GM12891 (cell line): ENCODE data around the gene TRAPPC2.

Experiments
- DNase-seq: peaks from one replicate; pipeline ENCODE4 v3.0.0; 2011; ENCODE audit warnings: low spot score; ENCODE audit not compliant: insufficient read length
- FAIRE-seq: peaks from 2 replicates; lab custom pipeline; 2011; peaks lifted over from hg19 to GRCh38; lab: Jason Lieb, UNC
- PAX5 ChIP-seq: IDR thresholded peaks from 2 replicates; pipeline ENCODE4 v1.6.1; 2011; ENCODE audit warnings: low read length, moderate library complexity, mild to moderate bottlenecking; ENCODE audit not compliant: insufficient read depth, severe bottlenecking
- POLR2A ChIP-seq: IDR thresholded peaks from 2 replicates; pipeline ENCODE4 v1.6.1; 2011; ENCODE audit warnings: low read depth, low read length, control low read depth
- POLR2AphosphoS5 ChIP-seq: IDR thresholded peaks from 2 replicates; pipeline ENCODE4 v1.6.1; 2011; ENCODE audit warnings: low read depth, low read length, control low read depth
- POU2F2 ChIP-seq: IDR thresholded peaks from 2 replicates; pipeline ENCODE4 v1.6.1; 2011; ENCODE audit warnings: low read depth, mild to moderate bottlenecking, control low read depth, low read length, moderate library complexity
- SPI1 ChIP-seq: IDR thresholded peaks from 2 replicates; pipeline ENCODE4 v1.6.1; 2011; ENCODE audit warnings: low read depth, low read length, control low read depth
- TAF1 ChIP-seq: IDR thresholded peaks from 2 replicates; pipeline ENCODE4 v1.6.1; 2011; ENCODE audit warnings: low read depth, low read length, control low read depth

The TRAPPC2 gene

DNA sequence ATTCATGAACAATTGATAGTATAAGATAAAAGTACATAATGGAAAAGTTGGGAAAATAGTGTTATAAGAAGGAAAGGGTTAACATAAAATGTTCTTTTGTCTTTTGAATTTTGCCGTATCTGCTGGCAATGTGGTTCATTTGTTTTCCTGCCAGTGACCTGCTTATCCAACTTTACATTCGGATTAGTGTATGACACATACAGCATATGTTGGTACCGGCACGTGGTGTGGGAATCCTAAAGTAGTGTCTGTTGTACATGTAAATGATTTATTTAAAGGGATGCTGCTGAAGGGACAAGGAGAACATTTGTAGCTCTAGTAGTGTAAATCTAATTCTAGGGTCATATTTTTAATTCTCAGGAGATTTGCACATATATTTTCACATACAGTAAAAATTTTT lies 34.0 kb downstream of the TRAPPC2 start:
- no peak for FAIRE-seq
- no peak for DNase-seq
- TF ChIP-seq POU2F2 (no peak), SPI1 (no peak), POLR2AphosphoS5 (no peak), PAX5 (no peak), TAF1 (no peak), POLR2A (no peak)

DNA sequence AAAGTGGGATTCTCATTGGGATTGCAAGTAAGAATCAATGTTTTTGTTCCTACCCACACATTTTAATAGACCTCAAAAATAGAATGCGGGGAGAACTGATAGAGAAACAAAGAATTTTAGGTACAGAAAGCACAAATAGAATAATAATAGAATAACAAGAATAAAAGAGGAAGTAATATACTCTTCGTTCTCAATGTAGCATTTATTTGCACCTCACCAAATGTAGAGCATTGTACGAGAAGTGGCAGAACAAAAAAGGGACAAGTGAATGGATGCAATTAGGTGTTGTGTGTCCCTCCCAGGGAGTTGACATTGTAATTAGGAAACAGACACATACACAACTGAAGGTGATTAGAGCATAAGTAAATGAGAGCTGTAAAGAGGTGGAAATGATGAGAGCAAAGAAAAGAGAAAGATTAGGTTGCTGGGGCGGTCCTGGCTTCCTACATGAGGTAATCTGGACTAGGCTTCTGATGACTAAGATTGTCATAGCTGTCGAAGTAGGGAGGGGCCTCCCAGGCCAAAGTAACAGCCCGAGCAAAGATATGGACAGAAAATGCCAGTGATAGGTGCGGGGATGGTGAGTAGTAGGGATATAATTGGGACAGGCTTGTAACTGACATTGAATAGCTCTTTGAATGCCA lies 35.1 kb downstream of the TRAPPC2 start:
- FAIRE-seq = peak; percentile 78
- DNase-seq = no peak
- no peak for TF ChIP-seq TAF1
- no peak for TF ChIP-seq POLR2A
- no peak for TF ChIP-seq POU2F2
- TF ChIP-seq PAX5 = no peak
- no peak for TF ChIP-seq SPI1
- TF ChIP-seq POLR2AphosphoS5 = no peak

DNA sequence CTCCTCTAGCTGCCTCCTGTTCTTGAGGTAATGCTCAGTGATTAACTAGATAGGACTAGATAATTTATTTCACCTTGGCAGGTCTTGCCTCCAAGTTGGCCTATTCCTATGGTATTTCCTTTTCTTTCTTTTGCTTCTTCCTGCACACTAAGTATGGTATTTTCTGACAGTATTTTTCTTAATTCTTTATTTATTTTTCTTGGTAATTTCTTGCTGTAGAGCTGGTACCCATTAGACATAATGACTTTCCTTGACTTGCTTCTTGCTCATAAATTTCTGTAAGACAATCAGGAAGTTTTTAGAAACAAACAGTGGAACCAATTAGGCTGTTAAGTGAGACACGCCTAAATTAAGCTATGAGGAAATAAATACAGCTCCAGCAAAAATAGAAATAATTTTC lies 36.0 kb downstream of the TRAPPC2 start:
- no peak for DNase-seq
- TF ChIP-seq POU2F2 = no peak
- no peak for TF ChIP-seq POLR2AphosphoS5
- no peak for TF ChIP-seq TAF1
- no peak for TF ChIP-seq SPI1
- TF ChIP-seq PAX5 = no peak
- TF ChIP-seq POLR2A = no peak
- FAIRE-seq = no peak

DNA sequence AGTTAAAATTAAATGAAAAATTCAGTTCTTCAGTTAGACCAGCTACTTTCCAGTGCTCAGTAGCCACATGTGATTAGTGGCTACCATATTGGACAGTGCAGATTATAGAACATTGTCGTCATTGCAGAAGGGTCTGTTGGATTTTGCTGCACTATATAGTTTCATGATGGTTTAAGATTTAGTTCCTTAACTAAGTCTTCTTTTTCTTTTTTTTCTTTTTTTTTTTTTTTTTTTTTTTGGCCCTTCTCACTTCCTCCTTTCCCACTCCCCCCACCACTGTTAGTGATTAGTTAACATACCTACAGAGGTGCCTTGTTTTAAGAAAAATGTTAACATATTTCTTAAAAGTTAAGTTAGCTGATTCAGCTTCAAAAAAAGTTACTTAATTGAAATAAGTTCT lies 36.4 kb downstream of the TRAPPC2 start:
- TF ChIP-seq PAX5 (no peak), POU2F2 (no peak), POLR2A (no peak), TAF1 (no peak), SPI1 (peak; percentile 59; the same call in 1 of the 2 replicates), POLR2AphosphoS5 (no peak)
- no peak for DNase-seq
- no peak for FAIRE-seq

DNA sequence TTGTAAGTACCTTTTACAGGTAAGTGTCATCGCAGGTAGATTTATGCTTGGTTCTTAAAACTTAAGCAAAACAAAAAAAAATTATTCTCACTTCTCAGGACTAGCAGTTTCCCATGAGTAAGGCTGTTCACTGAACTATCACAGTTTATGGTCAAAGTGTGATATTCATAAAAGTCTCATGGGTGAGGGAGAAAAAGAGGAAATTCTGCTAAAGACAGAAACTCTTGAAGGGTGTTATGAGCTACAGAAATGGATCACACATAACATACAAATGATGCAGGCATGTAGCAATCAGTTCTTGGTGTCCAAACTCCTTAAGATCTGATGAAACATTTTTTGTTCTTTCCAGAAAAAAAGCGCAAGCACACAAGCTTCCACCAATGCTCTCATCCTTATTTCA lies 37.0 kb downstream of the TRAPPC2 start:
- no peak for DNase-seq
- peak; percentile 85 for FAIRE-seq
- no peak for TF ChIP-seq POLR2AphosphoS5
- TF ChIP-seq POU2F2 = no peak
- TF ChIP-seq PAX5 = no peak
- no peak for TF ChIP-seq TAF1
- no peak for TF ChIP-seq SPI1
- no peak for TF ChIP-seq POLR2A

DNA sequence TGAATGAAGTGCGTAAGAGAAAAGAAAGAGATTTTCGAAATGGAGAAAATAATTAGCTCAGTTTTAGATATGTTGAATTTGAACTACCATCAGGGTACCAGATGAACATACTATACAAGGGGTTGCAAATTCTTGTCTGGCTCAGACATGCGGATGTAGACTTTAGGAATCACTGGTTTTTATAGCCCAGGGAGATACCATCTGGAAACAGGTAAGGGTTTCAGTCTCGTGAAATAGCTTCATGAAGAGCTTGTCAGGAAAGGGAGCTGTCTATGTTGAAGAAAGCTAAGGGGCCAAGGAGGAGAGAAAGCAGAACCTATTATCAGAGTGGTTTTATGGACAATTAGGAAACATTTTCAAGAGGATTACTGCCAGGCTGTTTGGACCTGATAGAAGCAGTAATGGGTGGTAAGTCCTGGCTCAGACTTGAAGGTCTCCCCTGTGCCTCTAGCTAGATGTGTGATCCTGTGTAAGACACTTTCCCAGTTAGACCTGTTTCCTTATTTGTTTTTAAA lies 38.8 kb downstream of the TRAPPC2 start:
- FAIRE-seq (peak; percentile 77), DNase-seq (no peak)
- TF ChIP-seq POLR2AphosphoS5 = no peak
- no peak for TF ChIP-seq SPI1
- no peak for TF ChIP-seq POLR2A

DNA sequence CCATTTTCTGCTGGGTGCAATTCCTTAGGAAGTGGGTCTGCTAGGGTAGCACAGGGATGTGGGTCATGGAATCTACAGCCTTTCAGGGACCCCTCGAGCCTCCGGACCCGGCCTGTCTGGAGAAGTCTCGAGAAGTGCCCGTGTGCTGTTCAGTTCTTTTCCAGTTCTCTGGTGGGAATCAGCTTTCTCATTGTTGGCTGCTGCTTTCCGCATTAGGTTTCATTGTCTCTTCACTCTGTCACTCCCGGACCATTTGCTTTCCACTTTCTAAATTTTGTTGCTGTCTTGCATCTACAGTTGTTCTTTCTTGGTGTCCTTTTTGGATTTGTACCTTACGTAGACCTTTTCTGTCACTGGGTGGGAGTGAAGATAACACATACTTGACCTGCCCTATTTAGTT lies 39.4 kb downstream of the TRAPPC2 start:
- no peak for TF ChIP-seq POLR2A
- TF ChIP-seq SPI1 = no peak
- TF ChIP-seq TAF1 = no peak
- no peak for TF ChIP-seq POU2F2
- TF ChIP-seq PAX5 = no peak
- no peak for TF ChIP-seq POLR2AphosphoS5
- FAIRE-seq = no peak
- DNase-seq = no peak

DNA sequence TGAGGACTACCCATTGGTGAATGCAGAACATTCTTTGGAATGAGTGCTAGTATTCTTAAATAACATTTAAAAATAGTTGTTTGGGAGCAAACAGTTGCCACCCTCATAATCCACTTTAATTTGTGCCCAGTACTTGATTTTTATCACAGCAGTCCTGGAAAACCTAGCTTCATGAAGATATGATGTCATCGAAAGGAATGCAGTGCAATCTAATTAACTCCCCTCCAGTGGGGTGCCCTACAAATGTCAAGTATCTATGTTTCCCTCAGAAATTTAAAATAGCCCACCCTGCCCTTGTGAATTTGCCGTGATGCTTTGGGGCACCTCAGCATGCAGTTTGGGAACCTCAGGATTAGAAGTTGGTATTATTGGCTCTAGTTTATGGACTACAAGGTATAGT lies 40.1 kb downstream of the TRAPPC2 start:
- TF ChIP-seq PAX5 (no peak), POU2F2 (no peak), SPI1 (no peak)
- DNase-seq (no peak), FAIRE-seq (no peak)

DNA sequence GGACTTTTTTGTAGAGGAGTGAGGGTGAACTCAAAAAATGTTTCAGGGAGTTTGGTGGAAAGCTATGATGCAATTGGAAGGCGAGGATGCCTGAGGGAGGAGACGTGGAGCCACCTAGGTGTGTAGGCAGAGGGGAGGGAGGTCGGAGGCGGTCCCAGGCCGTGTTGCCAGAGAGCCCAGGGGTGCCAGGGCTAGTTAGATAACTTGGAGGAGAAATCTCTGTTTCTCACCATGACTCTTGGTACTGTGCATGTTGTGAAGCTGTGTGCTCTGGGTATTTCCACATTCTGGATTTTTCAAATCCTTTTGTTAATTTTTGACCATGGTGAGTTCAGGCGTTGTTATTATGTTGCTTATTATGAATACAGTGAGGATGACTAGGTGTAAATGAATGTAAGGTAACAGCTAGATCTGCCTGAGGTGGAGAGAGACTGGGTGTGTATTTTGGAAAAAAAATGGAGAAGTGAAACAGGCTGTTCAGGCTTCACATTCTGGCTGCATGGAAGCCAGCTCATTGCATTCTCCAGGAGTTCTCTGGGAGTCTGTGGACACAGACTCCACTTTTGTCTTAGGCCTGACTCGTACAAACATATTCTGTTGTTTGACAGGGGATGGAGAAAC lies 41.0 kb downstream of the TRAPPC2 start:
- no peak for TF ChIP-seq PAX5
- TF ChIP-seq POLR2A = no peak
- TF ChIP-seq SPI1 = peak; percentile 87
- DNase-seq (no peak), FAIRE-seq (peak; percentile 40)

DNA sequence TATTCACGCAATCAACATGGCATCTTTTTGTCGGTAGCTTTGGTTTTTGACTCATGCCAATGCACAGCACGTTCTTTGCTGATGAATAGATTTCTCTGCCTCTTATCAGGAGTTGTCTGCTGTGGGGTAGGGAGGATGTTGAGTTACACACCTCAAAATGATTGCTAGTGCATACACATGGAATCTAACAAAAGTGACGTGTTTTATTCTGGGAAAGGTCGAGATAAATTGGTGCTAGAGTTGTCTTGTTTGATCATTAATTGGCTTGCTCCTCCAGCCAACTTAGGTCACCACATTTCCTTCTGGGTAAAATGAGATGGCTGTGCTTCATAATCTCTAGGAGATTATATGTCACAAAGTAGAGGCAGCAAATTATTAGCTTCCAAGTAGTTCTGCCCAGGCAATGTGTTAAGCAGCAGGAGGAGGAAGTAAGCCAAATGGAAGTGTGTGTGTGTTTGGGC lies 41.6 kb downstream of the TRAPPC2 start:
- FAIRE-seq (peak; percentile 54), DNase-seq (no peak)
- TF ChIP-seq SPI1 (no peak), POLR2A (no peak), POU2F2 (no peak), POLR2AphosphoS5 (no peak), PAX5 (no peak)
